H1 (cell line): Measurements from ENCODE around the gene PTGIS. TPM values are rescaled to one million over a fixed set of nuclear protein-coding genes. Genes with fewer than 3 reads are reported as not detected.

ENCODE experiments used
- CTCF ChIA-PET: fragments of 300-600 bp; sonication (Branson Sonifier 250); formaldehyde crosslinking; loops from one replicate; lab custom pipeline; 2021; ENCODE audit not compliant: partially characterized antibody; lab: Charles Lee
- POLR2A ChIA-PET: fragments of 300-600 bp; sonication (Branson Sonifier 250); formaldehyde crosslinking; loops from one replicate; lab custom pipeline; 2021; ENCODE audit warnings: inconsistent platforms; ENCODE audit not compliant: partially characterized antibody; lab: Charles Lee
- DNase-seq, 2 experiments: peaks; one replicate each; pipeline versions ENCODE4 v3.0.0 to v3.0.0-alpha.2; 2010 to 2022; ENCODE audit warnings: low spot score in 2 of 2, low read depth in 1 of 2, mixed read lengths in 1 of 2
- FAIRE-seq: peaks from 2 replicates; lab custom pipeline; 2011; peaks lifted over from hg19 to GRCh38; lab: Jason Lieb, UNC
- H2AFZ ChIP-seq: 2 replicates; pipeline ENCODE4 v1.8.1; 2012; ENCODE audit warnings: low read length, inconsistent platforms
- H2AK5ac ChIP-seq: 2 replicates; pipeline ENCODE4 v1.6.1; 2013; ENCODE audit warnings: low read depth, low read length
- H2BK120ac ChIP-seq: replicated peaks from 2 replicates; pipeline ENCODE3; 2013; ENCODE audit warnings: low read depth, low read length, inconsistent platforms
- H2BK12ac ChIP-seq: 2 replicates; pipeline ENCODE4 v1.6.1; 2013; ENCODE audit warnings: low read depth, low read length
- H2BK15ac ChIP-seq: 2 replicates; pipeline ENCODE4 v1.6.1; 2013; ENCODE audit warnings: low read length
- H2BK20ac ChIP-seq: 2 replicates; pipeline ENCODE4 v1.6.1; 2013; ENCODE audit warnings: low read length
- H2BK5ac ChIP-seq: 2 replicates; pipeline ENCODE4 v1.6.1; 2013; ENCODE audit warnings: low read depth, low read length
- H3K14ac ChIP-seq: 2 replicates; pipeline ENCODE4 v1.6.1; 2013; ENCODE audit warnings: inconsistent platforms; ENCODE audit not compliant: insufficient read length
- H3K18ac ChIP-seq: 2 replicates; pipeline ENCODE4 v1.6.1; 2013; ENCODE audit warnings: low read length; ENCODE audit errors: extremely low read depth
- H3K23ac ChIP-seq: 2 replicates; pipeline ENCODE4 v1.6.1; 2013; ENCODE audit warnings: inconsistent platforms; ENCODE audit not compliant: insufficient read length
- H3K23me2 ChIP-seq: 2 replicates; pipeline ENCODE4 v1.6.1; 2013; ENCODE audit warnings: low read depth, low read length
- H3K27ac ChIP-seq: 2 replicates; pipeline ENCODE4 v1.6.1; 2011; ENCODE audit warnings: low read depth, low read length, inconsistent platforms
- H3K27me3 ChIP-seq, 4 experiments: replicated peaks in 1 of 4; 1 replicate in 1 of 4; 2 replicates in 3 of 4; pipeline versions ENCODE4 v1.6.1 to v1.8.1; 2011 to 2013; ENCODE audit warnings: low read length in 3 of 4, mild to moderate bottlenecking in 3 of 4, inconsistent platforms in 2 of 4, mixed read lengths in 2 of 4, moderate library complexity in 1 of 4; ENCODE audit not compliant: control insufficient read depth in 3 of 4, insufficient read depth in 3 of 4; ENCODE audit errors: extremely low read depth in 1 of 4
- H3K36me3 ChIP-seq, 4 experiments: 2 replicates each; pipeline versions ENCODE4 v1.6.1 to v1.8.1; 2011 to 2013; ENCODE audit warnings: mild to moderate bottlenecking in 4 of 4, low read length in 3 of 4, moderate library complexity in 2 of 4, control low read depth in 1 of 4, inconsistent platforms in 1 of 4; ENCODE audit not compliant: insufficient read depth in 4 of 4, control insufficient read depth in 2 of 4
- H3K4ac ChIP-seq: replicated peaks from 2 replicates; pipeline ENCODE3; 2013; ENCODE audit warnings: low read length, low read depth, mixed read lengths, inconsistent platforms; ENCODE audit not compliant: insufficient read length
- H3K4me1 ChIP-seq, 4 experiments: replicated peaks in 1 of 4; 1 replicate in 1 of 4; 2 replicates in 3 of 4; pipeline versions ENCODE4 v1.6.1 to v1.8.1; 2011 to 2013; ENCODE audit warnings: low read length in 3 of 4, inconsistent platforms in 2 of 4, mixed read lengths in 1 of 4; ENCODE audit not compliant: insufficient read depth in 4 of 4, control insufficient read depth in 3 of 4
- H3K4me2 ChIP-seq, 2 experiments: 2 replicates each; pipeline versions ENCODE4 v1.6.1 to v1.8.1; 2011 to 2013; ENCODE audit warnings: low read depth in 2 of 2, low read length in 2 of 2, control low read depth in 1 of 2, inconsistent platforms in 1 of 2, mild to moderate bottlenecking in 1 of 2; ENCODE audit not compliant: insufficient read depth in 1 of 2
- H3K4me3 ChIP-seq, 4 experiments: fragments of 200-600, 300-600 bp in 1 of 4; sonication (generic), shearing (Covaris generic), sonication (Bioruptor Twin) in 1 of 4; 2 replicates each; pipeline versions ENCODE4 v1.5.1 to v1.8.1; 2011 to 2016; ENCODE audit warnings: low read length in 4 of 4, low read depth in 3 of 4, control low read depth in 2 of 4, inconsistent platforms in 2 of 4, mild to moderate bottlenecking in 2 of 4, mixed read lengths in 1 of 4, moderate library complexity in 1 of 4; ENCODE audit not compliant: insufficient read depth in 2 of 4; ENCODE audit errors: extremely low read depth in 1 of 4
- H3K56ac ChIP-seq: replicated peaks from 2 replicates; pipeline ENCODE3; 2013; ENCODE audit warnings: low read depth, mild to moderate bottlenecking, mixed read lengths, low read length, inconsistent platforms; ENCODE audit not compliant: insufficient read length
- H3K79me1 ChIP-seq: 2 replicates; pipeline ENCODE4 v1.6.1; 2013; ENCODE audit warnings: low read depth, low read length, control low read depth
- H3K79me2 ChIP-seq, 2 experiments: 2 replicates each; pipeline versions ENCODE4 v1.6.1 to v1.8.1; 2012 to 2013; ENCODE audit warnings: low read length in 2 of 2, mild to moderate bottlenecking in 2 of 2, inconsistent platforms in 1 of 2; ENCODE audit not compliant: insufficient read depth in 2 of 2, control insufficient read depth in 1 of 2
- H3K9ac ChIP-seq, 4 experiments: replicated peaks in 1 of 4; 1 replicate in 1 of 4; 2 replicates in 3 of 4; pipeline versions ENCODE4 v1.6.1 to v1.8.1; 2011 to 2013; ENCODE audit warnings: low read depth in 3 of 4, low read length in 3 of 4, control low read depth in 2 of 4, mild to moderate bottlenecking in 2 of 4, moderate library complexity in 2 of 4, inconsistent platforms in 1 of 4; ENCODE audit errors: extremely low read depth in 1 of 4
- H3K9me3 ChIP-seq, 2 experiments: 2 replicates each; pipeline versions ENCODE4 v1.6.1 to v1.8.1; 2012 to 2013; ENCODE audit warnings: mild to moderate bottlenecking in 2 of 2, moderate library complexity in 2 of 2, control low read depth in 1 of 2, inconsistent platforms in 1 of 2, low read depth in 1 of 2, low read length in 1 of 2, mixed read lengths in 1 of 2; ENCODE audit not compliant: insufficient read depth in 2 of 2
- H4K20me1 ChIP-seq, 2 experiments: replicated peaks in 1 of 2; 2 replicates each; pipeline versions ENCODE3 to v1.8.1; 2011 to 2013; ENCODE audit warnings: inconsistent platforms in 2 of 2, low read length in 2 of 2, mild to moderate bottlenecking in 1 of 2; ENCODE audit not compliant: insufficient read depth in 2 of 2, control insufficient read depth in 1 of 2
- H4K5ac ChIP-seq: 2 replicates; pipeline ENCODE4 v1.6.1; 2013; ENCODE audit warnings: low read length, low read depth, mixed read lengths, inconsistent platforms; ENCODE audit not compliant: insufficient read length
- H4K8ac ChIP-seq: 2 replicates; pipeline ENCODE4 v1.8.0; 2013; ENCODE audit warnings: mild to moderate bottlenecking, moderate library complexity, low read length, inconsistent platforms; ENCODE audit not compliant: insufficient read depth; ENCODE audit errors: extremely low read depth
- H4K91ac ChIP-seq: replicated peaks from 2 replicates; pipeline ENCODE3; 2013; ENCODE audit warnings: low read length, mixed read lengths, inconsistent platforms; ENCODE audit not compliant: insufficient read length
- EZH2 ChIP-seq: fragments of 200-600 bp; sonication (generic); IDR thresholded peaks from 2 replicates; pipeline ENCODE4 v1.7.1; 2012; ENCODE audit warnings: low read depth, mild to moderate bottlenecking, moderate library complexity, low read length, inconsistent platforms; ENCODE audit not compliant: severe bottlenecking
- JUND ChIP-seq: IDR thresholded peaks from 2 replicates; pipeline ENCODE4 v1.6.1; 2011; ENCODE audit warnings: mild to moderate bottlenecking, improper control_type of control experiment, low read length
- NANOG ChIP-seq: IDR thresholded peaks from 2 replicates; pipeline ENCODE4 v1.6.1; 2011; ENCODE audit warnings: low read length, low read depth, mild to moderate bottlenecking, inconsistent platforms; ENCODE audit not compliant: insufficient read depth, poor library complexity, severe bottlenecking
- SIX5 ChIP-seq: IDR thresholded peaks from 2 replicates; pipeline ENCODE4 v1.6.1; 2011; ENCODE audit warnings: mild to moderate bottlenecking, low read depth, low read length
- WGBS, 2 experiments: shearing (Covaris generic) in 1 of 2; methylation state at CpG; one replicate each; pipeline versions ENCODE4 v1.1.6 to v1.1.7; 2013 to 2015; ENCODE audit warnings: low lambda C conversion rate in 2 of 2, mixed read lengths in 2 of 2, inconsistent platforms in 1 of 2, low coverage in 1 of 2, missing lambda C conversion rate in 1 of 2; ENCODE audit not compliant: insufficient replicate concordance in 2 of 2, insufficient coverage in 1 of 2, insufficient read length in 1 of 2; ENCODE audit errors: extremely low coverage in 1 of 2, missing lambda C conversion rate in 1 of 2; 5-methylcytosine and 5-hydroxymethylcytosine counted together
- polyA plus RNA-seq, 7 experiments: library from polyadenylated mRNA; depleted of rRNA in 3 of 7; stranded (reverse) in 5 of 7; unstranded in 2 of 7; fragments of >200 nt in 5 of 7; fragments of 200-250 nt in 2 of 7; gene quantifications; 1 replicate in 5 of 7; 2 replicates in 1 of 7; 4 replicates in 1 of 7; pipeline versions ENCODE4 v1.2.1 to v1.2.3, GENCODE V29; 2011 to 2013; ENCODE audit warnings: missing spikeins in 2 of 7, mixed read lengths in 2 of 7
- total RNA-seq: library from RNA; stranded (reverse); fragmentation: NEBNext Ultra II Directional; extraction: Animal tissue kit (Norgen Biotek cat#: 25700); gene quantifications from 2 replicates; pipeline ENCODE4 v1.2.1, GENCODE V29; 2021
- TF ChIP-seq, protein P1 (sequence below): IDR thresholded peaks from 2 replicates; pipeline ENCODE4 v1.6.1; 2012; ENCODE audit warnings: low read length, inconsistent platforms

The PTGIS gene
- total and polyA plus RNA-seq, 2 of the 8 experiments (the other 6 are each of a cell fraction or from before 2014, with no cell fraction given): 29.9 to 35.5 TPM

DNA sequence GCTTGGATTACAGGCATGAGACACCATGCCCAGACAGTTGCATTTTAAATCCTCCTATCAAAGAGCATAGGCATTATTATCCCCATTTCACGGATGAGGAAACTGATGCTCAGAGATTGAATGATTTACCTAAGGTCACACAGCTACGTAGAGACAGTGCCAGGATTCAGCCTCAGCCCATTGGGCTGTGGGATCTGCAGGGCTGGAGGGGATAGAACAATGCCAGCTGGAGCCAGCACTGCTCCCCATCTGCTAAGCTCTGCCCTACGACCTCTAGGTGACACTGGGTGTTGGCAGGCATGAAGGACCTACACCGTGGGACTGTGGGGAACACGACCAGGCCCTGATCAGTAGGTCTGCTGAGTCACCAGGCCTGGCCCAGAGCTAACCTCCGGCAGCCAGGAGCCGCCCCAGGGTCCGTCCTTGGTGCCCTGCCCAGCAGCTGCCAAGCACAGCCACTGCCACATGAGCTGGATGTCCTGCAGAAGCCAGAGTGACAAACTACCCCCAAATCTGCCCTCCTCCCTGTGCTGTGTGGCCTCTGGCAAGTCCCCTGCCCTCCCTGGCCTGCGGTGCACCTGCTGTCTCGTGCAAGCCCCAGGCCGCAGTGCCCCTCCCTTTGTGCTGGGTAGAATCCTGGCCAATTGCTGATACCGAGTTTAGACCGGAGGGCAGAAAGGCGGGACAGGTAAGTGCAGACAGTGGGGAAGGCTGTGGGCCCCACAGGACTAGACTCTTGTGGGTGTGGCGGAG lies 47.6 kb upstream of the PTGIS start:
- Histone ChIP-seq H2BK5ac (no peak overlapping the region), H3K79me1 (no peaks in the 10 kb centered on the region), H2BK15ac (0 out of 2 replicates have a peak overlapping the region, but pooled peaks have one; percentile 29), H3K18ac (no peak overlapping the region), H3K56ac (no peak overlapping the region), H3K4ac (no peak overlapping the region), H3K27ac (no peak overlapping the region), H3K4me2 (no peak overlapping the region), H4K8ac (no peak overlapping the region; the same call in 1 of the 2 replicates), H3K27me3 (no peaks in the 10 kb centered on the region), H3K9ac (no peak overlapping the region), H2AFZ (no peak overlapping the region), H3K79me2 (no peaks in the 10 kb centered on the region), H3K9me3 (no peaks in the 10 kb centered on the region), H2AK5ac (no peak overlapping the region), H2BK20ac (no peak overlapping the region; the same call in 1 of the 2 replicates), H3K14ac (no peak overlapping the region), H3K4me3 (no peak overlapping the region), H4K91ac (no peak overlapping the region), H4K5ac (no peak overlapping the region), H3K36me3 (no peaks in the 10 kb centered on the region), H2BK12ac (no peak overlapping the region), H2BK120ac (no peak overlapping the region), H3K4me1 (peaks cover 0 to 5% (median 2%) of the 10 kb centered on the region in 4 experiments; a peak in 1 of 7 replicates), H3K23me2 (peaks cover 15% of the 10 kb centered on the region; the same call in 1 of the 2 replicates), H4K20me1 (peaks cover 0 to 6% of the 10 kb centered on the region in 2 experiments), H3K23ac (no peak overlapping the region)
- DNase-seq (no peak), FAIRE-seq (no peak)
- ChIA-PET CTCF (interaction anchor here (0.6 to 23.7 kb wide), 14 partner anchors 8 to 277 kb away, joined by 3 to 665 read pairs (median 3); no protein-coding TSS in a partner anchor), POLR2A (interaction anchor here (0.8 to 1.5 kb wide), 2 partner anchors 11 kb away, joined by 3 to 7 read pairs; no protein-coding TSS in a partner anchor)
- 89% methylated on average over 15 of the region's 15 CpGs; no CpG with 5 or more reads in 1 of the 2 experiments for WGBS, 2 experiments
- TF ChIP-seq NANOG: no peak
- TF ChIP-seq, protein P1, sequence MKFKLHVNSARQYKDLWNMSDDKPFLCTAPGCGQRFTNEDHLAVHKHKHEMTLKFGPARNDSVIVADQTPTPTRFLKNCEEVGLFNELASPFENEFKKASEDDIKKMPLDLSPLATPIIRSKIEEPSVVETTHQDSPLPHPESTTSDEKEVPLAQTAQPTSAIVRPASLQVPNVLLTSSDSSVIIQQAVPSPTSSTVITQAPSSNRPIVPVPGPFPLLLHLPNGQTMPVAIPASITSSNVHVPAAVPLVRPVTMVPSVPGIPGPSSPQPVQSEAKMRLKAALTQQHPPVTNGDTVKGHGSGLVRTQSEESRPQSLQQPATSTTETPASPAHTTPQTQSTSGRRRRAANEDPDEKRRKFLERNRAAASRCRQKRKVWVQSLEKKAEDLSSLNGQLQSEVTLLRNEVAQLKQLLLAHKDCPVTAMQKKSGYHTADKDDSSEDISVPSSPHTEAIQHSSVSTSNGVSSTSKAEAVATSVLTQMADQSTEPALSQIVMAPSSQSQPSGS: no peak
- TF ChIP-seq SIX5: no peak
- TF ChIP-seq JUND: no peak
- no peak for TF ChIP-seq EZH2
